GM10847 (cell line): ENCODE measurements around the gene CACNA2D1.

ENCODE experiments used
- POLR2A ChIP-seq: IDR thresholded peaks from 2 replicates; pipeline ENCODE4 v1.6.1; 2011; ENCODE audit not compliant: insufficient read length; ENCODE audit errors: extremely low read depth

CACNA2D1 gene

DNA sequence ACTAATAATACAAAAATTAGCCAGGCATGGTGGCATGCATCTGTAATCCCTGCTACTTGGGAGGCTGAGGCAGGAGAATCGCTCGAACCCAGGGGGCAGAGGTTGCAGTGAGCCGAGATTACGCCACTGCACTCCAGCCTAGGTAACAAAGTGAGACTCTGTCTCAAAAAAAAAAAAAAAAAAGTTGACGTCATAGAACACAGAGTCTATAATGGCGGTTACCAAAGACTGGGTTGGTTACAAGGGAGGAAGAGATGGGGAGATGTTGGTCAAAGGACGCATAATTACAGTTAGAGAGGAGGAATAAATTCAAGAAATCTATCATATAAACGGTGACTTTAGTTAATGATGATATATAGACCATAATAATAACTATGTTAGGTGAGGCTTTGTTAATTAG is 364.1 kb downstream of the CACNA2D1 start:
- TF ChIP-seq POLR2A, result no peak

DNA sequence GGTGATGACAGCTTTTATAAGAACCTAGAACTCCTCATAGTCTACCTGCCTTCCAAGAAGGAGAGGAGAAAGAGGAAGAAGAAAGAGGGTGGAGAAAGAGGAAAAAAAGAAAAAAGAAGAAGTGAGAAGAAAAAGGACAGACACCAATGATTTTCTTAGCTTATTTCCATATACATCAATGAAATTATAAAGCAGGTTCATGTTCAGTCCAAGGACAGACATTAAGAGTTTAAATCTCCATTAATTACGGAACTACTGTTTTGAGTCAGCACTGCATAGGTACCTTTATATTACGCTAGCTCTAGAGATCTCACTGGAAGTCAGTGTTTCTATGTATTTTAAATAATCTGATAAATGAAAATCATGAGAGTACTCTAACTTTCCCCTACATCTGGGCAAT is 364.8 kb downstream of the CACNA2D1 start:
- no peak for TF ChIP-seq POLR2A

GRCh38 chr7:82071468-82071867 is 372.1 kb downstream of the CACNA2D1 start:
- TF ChIP-seq POLR2A, result no peak

- no peak for TF ChIP-seq POLR2A
These were observed 375.8 kb downstream of the CACNA2D1 start for GRCh38 chr7:82067628-82068264.

GRCh38 chr7:82057476-82057875 is 386.1 kb downstream of the CACNA2D1 start:
- no peak for TF ChIP-seq POLR2A

DNA sequence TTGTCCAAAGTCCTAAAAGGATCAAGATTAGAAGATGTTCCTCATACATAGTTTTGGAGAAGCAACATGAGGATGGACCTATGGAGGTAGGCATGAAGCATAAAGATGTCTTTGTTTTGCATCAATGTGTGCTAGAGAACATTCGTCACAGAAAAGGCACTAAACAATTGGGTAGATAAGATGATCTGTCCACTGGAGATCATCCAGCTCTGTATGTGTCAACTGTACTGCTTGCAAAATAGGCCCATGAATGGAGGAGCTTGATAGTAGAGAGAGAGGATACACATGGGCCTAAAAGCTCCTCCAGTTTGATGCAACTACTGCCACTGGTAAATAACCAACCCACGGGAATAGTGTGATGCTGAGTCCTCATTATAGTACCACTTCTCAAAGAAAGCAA is 387.3 kb downstream of the CACNA2D1 start:
- TF ChIP-seq POLR2A, result no peak

- TF ChIP-seq POLR2A, result no peak
These were observed 389.0 kb downstream of the CACNA2D1 start for GRCh38 chr7:82054544-82054943.

DNA sequence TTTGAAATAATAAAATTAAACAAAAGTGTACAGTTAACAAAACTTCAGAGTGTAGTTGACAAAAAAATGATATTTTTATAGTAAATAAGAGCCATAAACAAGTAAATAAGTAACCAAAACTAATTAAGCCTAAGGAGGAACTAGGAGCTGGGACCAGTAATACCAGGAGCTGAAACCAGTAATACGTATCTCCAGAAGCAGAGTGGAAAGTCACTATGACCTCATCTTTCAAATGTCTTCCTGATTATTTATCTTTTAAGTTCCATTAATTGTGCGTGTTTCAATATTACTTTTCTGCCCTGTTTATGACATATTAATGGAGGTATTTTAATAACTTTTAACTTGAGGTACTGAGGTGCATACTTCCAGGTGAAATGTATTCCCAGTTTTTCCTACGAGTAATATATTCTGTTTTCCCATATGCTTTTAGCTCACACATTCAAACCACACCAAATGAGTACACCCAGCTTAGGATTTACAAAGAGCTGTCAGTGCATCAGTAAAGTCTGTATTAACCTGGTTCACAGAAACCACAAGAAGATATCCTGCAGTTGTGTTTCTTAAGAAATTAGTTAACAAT is 390.0 kb downstream of the CACNA2D1 start:
- no peak for TF ChIP-seq POLR2A

DNA sequence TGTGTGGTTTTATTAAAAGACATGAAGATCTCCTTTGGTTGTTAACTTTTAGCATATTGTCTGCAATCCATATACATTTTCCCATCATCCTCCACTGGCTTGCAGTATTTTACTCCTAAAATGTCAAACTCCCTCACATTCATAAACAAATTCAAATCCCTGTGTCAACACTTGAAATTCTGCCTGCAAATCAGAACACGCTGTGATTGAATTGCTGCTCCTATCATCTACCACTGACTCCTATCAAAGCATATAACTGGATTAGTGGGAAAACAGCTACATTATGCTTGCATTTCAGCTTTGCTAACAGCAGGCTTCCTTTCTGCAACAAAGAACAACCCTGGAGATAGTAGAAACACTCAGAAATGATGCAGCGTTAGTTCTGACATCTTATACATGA is 392.0 kb downstream of the CACNA2D1 start:
- TF ChIP-seq POLR2A, result no peak

GRCh38 chr7:82050792-82051191 is 392.8 kb downstream of the CACNA2D1 start:
- TF ChIP-seq POLR2A, result no peak

DNA sequence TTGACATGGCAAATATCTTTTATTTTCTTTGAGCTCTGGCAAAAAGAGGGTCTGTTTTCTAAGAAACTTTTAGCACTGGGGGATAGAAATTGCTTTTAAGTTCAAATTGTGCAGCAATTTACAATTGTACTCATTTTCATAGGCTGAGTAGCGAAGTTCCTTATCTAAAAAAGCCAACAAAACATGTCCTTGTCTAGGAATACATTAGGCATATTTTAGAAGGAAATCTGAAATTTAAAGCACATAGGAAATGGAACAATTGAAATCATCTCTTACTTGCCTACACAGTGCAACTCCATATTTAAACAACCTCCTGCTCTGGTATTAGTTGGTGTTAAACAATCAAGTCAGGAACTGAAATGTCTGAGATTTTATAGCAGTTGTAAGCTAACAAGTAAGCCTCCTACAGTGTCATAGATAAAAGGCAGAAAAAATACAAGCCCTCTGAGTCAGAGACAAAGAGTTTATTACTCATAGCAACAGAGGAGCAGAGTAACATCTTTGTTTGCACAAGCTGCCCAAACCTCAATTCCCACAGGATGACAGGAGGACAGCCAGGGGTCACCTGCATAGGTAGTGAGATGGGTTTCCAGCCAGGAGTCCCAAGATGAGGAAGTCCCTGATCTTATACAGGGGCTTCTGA is 393.6 kb downstream of the CACNA2D1 start:
- TF ChIP-seq POLR2A, result no peak

- TF ChIP-seq POLR2A, result no peak
These were observed 394.1 kb downstream of the CACNA2D1 start for GRCh38 chr7:82049442-82049841.

- no peak for TF ChIP-seq POLR2A
These were observed 399.0 kb downstream of the CACNA2D1 start for GRCh38 chr7:82044497-82045080.

- TF ChIP-seq POLR2A, result no peak
These were observed 404.0 kb downstream of the CACNA2D1 start for GRCh38 chr7:82039621-82040020.

DNA sequence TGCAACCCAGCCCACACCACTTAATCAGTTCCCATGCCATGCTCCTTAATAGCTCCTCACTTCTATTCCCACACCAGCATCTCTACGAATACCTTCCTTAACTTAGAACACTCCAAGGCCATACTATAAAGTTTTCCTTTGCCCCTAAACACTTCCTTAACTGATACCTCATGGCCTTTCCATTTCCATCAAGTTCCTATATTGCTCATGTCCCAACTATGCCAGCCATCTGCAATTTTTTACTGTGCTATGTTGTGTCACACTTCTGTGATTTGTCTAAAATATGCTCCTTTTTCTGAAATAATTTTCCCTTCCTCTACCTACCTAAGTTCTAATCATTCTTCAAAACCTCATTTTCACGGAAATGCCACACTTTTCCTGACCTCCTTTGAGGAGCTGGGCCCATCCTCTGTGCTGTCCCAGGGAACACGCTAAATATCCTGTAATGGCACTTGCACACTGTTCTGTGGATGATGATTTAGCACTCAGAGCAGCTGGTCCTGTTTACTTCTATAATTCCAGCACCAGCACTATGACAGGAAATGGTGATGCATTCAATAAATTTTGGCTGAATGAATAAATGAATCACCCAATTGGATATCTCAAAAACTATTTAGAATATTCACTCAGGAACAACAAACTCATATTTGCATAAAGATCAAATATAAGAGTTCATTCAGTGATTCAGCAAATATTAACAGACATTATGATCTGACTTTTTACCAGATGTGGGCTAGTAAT is 407.3 kb downstream of the CACNA2D1 start:
- no peak for TF ChIP-seq POLR2A

DNA sequence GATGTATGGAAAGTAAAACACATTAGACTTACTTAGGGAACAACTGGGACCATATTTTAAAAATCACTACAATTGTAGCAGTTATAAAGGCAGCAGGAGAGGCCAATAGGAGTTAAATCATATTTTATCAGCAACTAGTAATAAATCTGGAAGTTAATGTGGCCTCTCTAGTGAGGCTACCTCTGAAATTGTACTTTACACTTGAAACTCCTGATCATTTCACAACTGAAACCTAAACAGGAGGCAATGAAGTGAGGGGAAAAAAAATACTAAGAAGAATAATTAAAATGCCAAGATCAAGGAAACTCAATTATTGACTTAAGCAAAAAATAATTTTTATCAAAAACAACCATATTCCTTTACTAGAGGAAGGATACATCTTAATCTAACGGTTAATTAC is 408.1 kb downstream of the CACNA2D1 start:
- no peak for TF ChIP-seq POLR2A
